ENCODE data around the gene LHX6.

LHX6 gene

GRCh38 chr9:122225312-122226141 is 3.2 kb downstream of the LHX6 start:
- TF ChIP-seq CTCF (IDR thresholded peaks at IDR 0.05; ENCODE audit: low read depth, low read length), result no peak
- H3K4me3 ChIP-seq (ENCODE audit: low read depth, low read length), result no peak overlapping the region

- TF ChIP-seq CTCF (IDR thresholded peaks at IDR 0.05; ENCODE audit: low read depth, low read length), result no peak
- H3K4me3 ChIP-seq (ENCODE audit: low read depth, low read length), result no peak overlapping the region
Observed at GRCh38 chr9:122223435-122223834, 5.3 kb downstream of the LHX6 start.

- no peak overlapping the region for H3K4me3 ChIP-seq (ENCODE audit: low read depth, low read length)
- no peak for TF ChIP-seq CTCF (IDR thresholded peaks at IDR 0.05; ENCODE audit: low read depth, low read length)
Observed at GRCh38 chr9:122222791-122223190, 6.0 kb downstream of the LHX6 start.

DNA sequence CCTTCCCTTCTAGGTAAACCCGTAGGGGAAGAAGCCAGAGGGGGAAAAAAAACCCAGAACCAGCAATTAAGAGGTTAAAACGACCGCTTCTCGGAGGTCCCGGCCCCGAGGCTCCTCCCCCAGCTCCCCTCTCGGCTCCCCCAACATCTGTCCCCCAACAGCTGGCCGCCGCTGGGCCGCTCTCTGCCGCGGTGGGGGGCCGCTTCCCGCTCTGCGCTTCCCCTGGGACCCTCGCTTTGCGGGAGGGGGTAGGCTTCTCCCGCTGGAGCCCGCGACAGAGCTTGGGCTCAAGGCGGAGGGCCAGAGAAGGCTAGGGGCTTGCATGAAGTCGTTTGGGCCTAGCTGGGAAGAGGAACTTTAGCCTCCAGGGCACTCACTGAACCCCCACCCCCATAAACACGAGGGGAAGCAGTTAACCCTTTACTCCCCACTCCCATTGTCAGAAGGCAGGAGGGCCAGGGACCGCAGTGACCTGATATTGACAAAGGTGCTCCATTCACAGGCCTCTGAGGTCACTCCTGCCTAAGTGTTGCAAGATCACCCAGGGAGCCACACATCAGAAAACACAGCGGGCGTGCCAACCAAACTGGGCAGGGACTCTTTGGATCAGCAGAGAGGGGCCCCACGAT is 7.5 kb downstream of the LHX6 start:
- no peak overlapping the region for H3K4me3 ChIP-seq (ENCODE audit: low read depth, low read length)
- TF ChIP-seq CTCF (IDR thresholded peaks at IDR 0.05; ENCODE audit: low read depth, low read length), result no peak

DNA sequence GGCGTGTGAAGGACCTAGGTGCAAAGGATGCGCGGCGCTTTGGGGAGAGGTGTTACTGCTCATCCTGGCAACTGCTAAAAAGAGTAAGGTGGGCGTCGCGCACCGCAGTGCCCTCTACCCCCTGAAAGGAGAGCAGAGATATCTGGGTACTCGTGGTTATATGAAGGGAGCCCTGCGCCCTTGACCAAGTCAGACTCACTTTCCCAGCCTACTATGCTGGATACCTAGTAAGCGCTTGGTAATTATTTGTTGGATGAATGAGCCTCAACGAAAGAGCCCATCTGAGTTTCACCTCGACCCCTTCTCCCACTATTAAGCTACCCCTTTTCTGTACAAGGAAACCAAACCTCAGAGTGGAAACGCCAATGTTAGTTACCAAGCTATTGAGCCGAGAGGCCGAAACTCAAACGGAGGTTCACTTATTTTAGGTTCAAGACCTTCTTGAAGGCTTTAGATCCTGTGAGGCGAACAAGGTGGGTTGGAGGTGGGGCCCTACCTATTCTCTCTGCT is 8.0 kb downstream of the LHX6 start:
- no peak overlapping the region for H3K4me3 ChIP-seq (ENCODE audit: low read depth, low read length)
- TF ChIP-seq CTCF (IDR thresholded peaks at IDR 0.05; ENCODE audit: low read depth, low read length), result no peak

GRCh38 chr9:122219856-122220672 is 8.7 kb downstream of the LHX6 start:
- H3K4me3 ChIP-seq (ENCODE audit: low read depth, low read length), result no peak overlapping the region
- no peak for TF ChIP-seq CTCF (IDR thresholded peaks at IDR 0.05; ENCODE audit: low read depth, low read length)
